GM19239 (cell line): Measurements from ENCODE around the gene DOCK4.
A peak's percentile ranks its signal among the peaks of the same experiment; 100 is the strongest.

Experiments
- DNase-seq: peaks from one replicate; pipeline ENCODE4 v3.0.0; 2011; ENCODE audit warnings: low spot score; ENCODE audit not compliant: insufficient read length
- FAIRE-seq: peaks from 2 replicates; lab custom pipeline; 2011; peaks lifted over from hg19 to GRCh38; lab: Jason Lieb, UNC

The DOCK4 gene

GRCh38 chr7:112088484-112089016, 117.6 kb downstream of the DOCK4 start:
- DNase-seq (no peak), FAIRE-seq (no peak)

DNA sequence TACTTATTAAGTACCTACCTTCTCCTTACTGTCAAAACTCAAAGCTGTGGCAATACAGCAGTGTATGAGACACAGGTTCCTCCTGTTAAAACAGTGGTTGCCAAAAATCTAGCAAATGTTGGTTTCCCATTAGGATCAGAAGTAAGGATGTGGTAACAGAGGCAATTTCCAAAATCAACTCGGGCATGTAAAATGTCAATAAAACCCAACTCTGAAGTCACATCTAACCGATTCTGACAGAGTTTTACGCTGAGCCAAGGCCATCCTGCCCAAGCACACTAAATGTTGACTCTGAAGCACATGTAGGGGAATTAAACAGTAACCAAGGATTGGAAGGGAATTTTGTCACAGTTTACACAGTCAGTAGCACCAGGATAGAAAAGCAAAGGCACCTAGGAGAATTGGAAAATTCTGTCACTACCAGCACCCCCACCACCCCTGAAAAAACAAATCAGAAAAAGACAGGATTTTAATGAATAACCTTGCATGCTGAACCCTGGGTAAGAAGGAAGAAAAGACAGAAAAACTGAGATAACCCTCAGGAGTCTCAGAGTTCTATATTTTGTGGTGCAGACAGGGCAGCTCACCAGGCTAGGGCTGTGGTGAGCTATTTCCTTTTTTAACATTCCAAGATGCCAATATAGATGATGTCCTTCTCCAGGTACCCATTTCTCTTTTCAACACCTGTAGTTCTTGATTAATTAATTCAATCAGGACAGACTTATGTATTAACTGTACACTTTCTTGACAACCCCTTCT, 119.5 kb downstream of the DOCK4 start:
- FAIRE-seq (no peak), DNase-seq (no peak)

- peak; percentile 80 for FAIRE-seq
- no peak for DNase-seq
Measured at GRCh38 chr7:112084520-112084971, 121.7 kb downstream of the DOCK4 start.

- no peak for FAIRE-seq
Measured at GRCh38 chr7:112083776-112084355, 122.3 kb downstream of the DOCK4 start.

DNA sequence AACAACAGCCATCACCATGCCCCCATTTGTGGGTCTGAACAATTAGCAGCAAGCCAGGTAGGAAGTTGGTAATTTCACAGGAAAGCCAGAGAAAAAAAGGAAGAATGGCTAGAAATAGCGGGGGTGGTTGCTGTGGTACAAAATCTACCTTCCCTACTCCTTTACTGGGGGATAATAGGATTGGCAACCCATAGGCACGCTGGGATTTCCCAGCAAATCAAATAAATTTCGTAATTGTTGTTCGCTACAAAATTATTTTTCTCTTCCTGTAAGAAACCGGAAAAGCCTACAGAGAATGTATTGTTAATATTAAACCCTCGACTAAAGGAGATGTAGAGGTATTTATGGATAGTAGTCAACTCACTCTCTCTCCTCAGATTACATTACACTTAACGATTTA, 123.9 kb downstream of the DOCK4 start:
- DNase-seq = no peak
- no peak for FAIRE-seq

More at GRCh38 chr7:112083776-112084355, 122.3 kb downstream of the DOCK4 start:
- DNase-seq = no peak

DNA sequence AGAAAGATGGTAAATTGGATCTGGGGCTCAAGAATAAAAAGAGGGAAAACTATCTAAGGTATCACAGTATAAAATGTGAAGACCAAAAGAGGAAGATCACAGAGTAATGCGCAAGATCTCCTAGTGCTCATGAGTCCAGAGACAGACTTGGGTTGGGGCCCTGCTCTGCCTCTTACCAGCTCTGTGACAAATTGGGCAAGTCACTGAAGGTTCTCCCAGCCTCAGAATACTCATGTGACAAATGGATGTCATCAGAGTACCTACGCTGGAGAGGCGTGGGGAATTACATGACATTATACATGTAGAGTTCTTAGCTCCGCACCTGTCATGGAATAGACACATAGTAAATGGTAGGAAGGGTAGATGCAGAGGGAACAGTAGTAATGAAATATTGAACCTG, 124.4 kb downstream of the DOCK4 start:
- no peak for FAIRE-seq
- no peak for DNase-seq

- peak; percentile 2 for DNase-seq
- FAIRE-seq = peak; percentile 90
Measured at GRCh38 chr7:112080978-112081377, 125.2 kb downstream of the DOCK4 start.

GRCh38 chr7:112080441-112080840, 125.8 kb downstream of the DOCK4 start:
- DNase-seq (peak; percentile 19), FAIRE-seq (peak; percentile 95)

DNA sequence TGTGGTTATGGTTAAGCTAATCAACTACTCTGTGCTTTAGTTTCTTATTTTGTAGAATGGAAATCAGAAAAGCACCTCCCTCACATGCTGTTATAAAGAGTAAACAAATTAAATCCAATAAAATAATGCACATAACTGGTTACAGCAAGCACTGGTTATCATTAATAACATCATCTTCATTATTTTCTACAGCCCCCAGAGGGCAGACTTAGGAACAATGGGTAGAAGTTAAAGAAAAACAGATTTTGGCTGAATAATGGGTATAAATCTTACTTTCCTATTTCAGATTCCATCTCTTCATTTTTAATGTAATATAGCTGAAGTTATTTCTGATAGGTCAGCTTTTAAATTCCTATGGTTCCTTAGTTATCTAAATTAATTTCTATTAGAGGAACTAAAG, 126.5 kb downstream of the DOCK4 start:
- FAIRE-seq = no peak

GRCh38 chr7:112079122-112079521, 127.1 kb downstream of the DOCK4 start:
- DNase-seq (no peak), FAIRE-seq (no peak)

More for the DNA sequence above, 126.5 kb downstream of the DOCK4 start:
- DNase-seq = no peak

DNA sequence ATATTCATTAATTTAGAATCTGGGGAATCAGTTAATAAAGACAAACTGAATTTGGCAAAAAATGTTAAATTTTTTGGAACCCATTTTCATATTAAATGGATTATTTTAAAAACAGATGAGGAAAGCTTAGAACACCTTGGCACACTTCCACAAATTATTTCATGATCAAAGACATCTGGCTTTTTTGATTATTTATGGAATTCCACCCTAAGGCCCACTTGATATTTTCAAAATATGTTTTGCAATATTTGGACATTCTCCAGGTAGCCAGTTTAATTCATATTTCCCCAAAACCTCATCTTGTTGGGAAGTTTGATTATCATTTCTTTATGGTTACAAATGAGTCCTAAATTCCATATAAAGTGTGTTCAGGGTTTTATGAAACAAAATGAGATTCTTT, 129.9 kb downstream of the DOCK4 start:
- no peak for DNase-seq
- no peak for FAIRE-seq

GRCh38 chr7:112074464-112074863, 131.7 kb downstream of the DOCK4 start:
- DNase-seq = no peak
- FAIRE-seq = no peak

DNA sequence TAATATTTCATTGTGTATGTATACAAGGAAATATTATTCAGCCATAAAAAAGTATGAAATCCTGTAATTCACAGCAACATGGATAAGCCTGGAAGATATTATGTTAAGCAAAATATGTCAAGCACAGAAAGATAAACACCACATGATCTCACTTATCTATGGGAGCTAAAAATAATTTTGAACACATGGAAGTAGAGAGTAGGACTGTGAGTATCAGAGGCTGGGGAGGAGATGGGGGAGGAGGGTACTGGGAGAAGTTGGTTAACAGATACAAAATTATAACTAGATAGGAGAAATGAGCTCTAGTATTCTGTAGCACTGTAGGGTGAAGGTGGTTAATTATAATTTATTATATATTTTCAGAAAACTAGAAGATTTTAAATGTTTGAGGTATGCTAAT, 132.7 kb downstream of the DOCK4 start:
- FAIRE-seq (no peak), DNase-seq (no peak)

DNA sequence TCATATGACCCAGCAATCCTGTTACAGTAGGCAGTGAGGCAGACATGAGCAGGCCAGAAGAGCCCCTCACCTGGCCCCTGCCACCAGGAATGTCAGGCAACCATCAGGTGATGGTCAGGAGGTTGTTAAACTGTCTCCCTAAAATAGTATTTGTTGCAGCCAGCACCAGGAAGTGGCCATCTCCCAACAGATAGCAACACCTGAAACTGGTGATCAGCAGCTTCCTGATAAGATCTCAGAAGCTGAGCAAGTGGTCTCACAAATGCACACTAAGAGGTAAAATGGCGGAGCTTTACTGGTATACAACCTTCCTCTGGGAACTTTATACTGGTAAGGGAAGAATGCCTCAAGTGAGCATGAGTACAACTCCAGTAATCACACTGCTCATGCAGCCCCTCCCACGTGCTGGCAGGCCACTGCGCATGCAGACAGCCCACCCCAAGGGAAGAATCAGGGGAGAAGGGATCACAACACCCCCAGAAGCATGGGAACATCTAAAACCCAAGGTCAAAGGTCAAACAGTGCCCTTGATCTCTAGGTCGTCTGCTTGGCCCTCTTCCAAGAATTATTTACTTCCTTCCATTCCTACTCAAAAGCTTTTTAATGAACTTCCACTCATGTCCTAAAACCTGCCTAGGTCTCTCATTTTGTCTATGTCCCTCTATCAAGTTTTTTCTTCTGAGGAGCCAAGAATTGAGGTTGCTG, 133.5 kb downstream of the DOCK4 start:
- DNase-seq (no peak), FAIRE-seq (no peak)

DNA sequence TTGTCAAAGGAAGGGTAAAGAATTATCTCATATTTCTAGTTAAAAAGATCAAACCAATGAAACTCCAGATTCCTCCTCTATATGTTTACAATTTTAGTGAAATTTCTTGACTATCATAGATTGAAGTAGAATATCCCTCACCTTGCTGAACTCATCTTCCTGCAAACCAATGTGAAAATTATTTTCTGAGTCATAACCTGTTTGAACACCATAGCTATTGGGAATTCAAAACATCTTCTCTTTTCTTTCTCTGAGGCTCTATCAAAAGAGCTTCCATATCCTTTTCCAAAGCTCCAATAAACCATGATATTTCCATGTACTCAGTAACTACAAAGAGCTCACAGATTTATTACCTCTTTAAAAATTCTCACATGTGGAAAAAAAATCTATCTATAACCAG, 134.3 kb downstream of the DOCK4 start:
- FAIRE-seq = no peak
- DNase-seq = no peak

- FAIRE-seq = no peak
- no peak for DNase-seq
Measured at GRCh38 chr7:112070674-112071256, 135.4 kb downstream of the DOCK4 start.

GRCh38 chr7:112069879-112070321, 136.3 kb downstream of the DOCK4 start:
- DNase-seq (no peak), FAIRE-seq (no peak)

DNA sequence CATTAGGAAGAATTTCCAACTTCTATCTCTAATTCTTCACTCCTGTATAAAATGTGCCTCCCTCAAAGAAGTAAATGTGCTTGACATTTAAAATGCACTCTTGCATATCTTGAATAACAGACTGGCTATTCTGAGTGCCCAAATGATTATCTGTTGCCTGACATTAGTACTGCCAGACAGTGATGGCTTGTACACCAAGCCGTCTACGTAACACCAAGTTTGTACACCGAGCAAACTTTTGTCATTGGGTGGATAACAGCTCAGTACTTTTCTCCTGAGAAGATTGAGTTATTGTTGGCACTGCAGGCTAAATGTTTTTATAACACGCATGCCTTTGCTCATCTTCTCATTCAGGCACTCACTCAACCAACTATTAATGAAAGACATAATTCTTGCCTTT, 137.2 kb downstream of the DOCK4 start:
- no peak for FAIRE-seq
- no peak for DNase-seq

DNA sequence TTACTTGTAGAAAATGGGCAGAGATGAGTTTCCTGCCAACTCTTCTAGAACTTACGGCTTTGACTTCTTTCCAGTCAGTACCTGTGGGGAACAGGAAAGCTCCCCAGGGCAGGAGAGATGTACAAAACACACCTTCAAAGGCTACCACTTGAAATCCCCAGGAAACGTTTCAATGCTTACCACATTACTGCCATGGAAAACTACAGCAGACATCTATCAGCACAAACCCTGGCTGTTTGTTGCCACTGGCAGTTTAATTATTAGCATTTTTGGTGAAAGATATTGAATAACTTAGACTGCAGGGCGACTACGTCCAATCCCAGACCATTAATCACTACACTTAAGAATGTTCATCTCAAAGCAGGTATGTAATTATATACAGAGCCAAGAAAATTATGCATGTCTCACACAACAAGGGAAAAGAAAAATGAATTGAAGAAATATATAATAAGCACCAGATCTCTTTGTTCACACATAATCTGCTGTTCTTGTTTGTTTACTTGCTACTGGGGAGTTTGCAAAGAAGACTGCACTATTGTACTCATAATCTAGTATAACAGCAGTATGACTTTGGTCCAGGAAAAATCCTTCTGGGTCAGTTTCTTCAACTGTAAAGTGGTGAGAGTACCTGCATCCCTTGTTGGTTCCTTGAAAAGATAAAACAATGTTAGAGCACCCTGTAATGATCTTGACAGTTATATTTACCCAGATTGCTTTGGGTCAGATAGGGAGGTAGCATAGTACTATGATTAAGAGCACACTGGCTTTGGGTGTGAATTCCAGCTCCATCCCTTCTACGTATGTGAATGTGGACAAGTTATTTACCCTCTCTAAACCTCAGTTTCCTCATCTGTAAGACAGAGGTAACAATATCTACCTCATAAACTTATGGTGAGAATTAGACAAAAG, 138.3 kb downstream of the DOCK4 start:
- no peak for DNase-seq
- no peak for FAIRE-seq

GRCh38 chr7:112067200-112067599, 139.0 kb downstream of the DOCK4 start:
- FAIRE-seq (no peak), DNase-seq (no peak)
